ENCODE data around the gene LCN12. TPM values are rescaled to one million over a fixed set of nuclear protein-coding genes. Genes with fewer than 3 reads are reported as not detected.
A peak's percentile ranks its signal among the peaks of the same experiment; 100 is the strongest.

Gene LCN12
- 5.0 and 11.4 TPM in 2 replicates for total RNA-seq
- 19.7 and 21.9 TPM in 2 replicates for polyA plus RNA-seq

- no peaks in the 10 kb centered on the region for H3K27me3 ChIP-seq
- H3K9me3 ChIP-seq (ENCODE audit: low read depth), result no peaks in the 10 kb centered on the region
- peak within 1 kb of the TSS; percentile 43 for H3K27ac ChIP-seq
- H3K4me3 ChIP-seq, result no peak within 1 kb of the TSS
- no peak for DNase-seq (ENCODE audit: low read depth in 1 of 2, low spot score in 1 of 2)
- peaks cover 17% of the 10 kb centered on the region for H3K4me1 ChIP-seq (ENCODE audit: low read depth)
- TF ChIP-seq, protein P1, sequence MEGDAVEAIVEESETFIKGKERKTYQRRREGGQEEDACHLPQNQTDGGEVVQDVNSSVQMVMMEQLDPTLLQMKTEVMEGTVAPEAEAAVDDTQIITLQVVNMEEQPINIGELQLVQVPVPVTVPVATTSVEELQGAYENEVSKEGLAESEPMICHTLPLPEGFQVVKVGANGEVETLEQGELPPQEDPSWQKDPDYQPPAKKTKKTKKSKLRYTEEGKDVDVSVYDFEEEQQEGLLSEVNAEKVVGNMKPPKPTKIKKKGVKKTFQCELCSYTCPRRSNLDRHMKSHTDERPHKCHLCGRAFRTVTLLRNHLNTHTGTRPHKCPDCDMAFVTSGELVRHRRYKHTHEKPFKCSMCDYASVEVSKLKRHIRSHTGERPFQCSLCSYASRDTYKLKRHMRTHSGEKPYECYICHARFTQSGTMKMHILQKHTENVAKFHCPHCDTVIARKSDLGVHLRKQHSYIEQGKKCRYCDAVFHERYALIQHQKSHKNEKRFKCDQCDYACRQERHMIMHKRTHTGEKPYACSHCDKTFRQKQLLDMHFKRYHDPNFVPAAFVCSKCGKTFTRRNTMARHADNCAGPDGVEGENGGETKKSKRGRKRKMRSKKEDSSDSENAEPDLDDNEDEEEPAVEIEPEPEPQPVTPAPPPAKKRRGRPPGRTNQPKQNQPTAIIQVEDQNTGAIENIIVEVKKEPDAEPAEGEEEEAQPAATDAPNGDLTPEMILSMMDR (IDR thresholded peaks at IDR 0.05; ENCODE audit: low read depth, low read length), result no peak
- no peaks in the 10 kb centered on the region for H3K36me3 ChIP-seq
These were observed at the start of gene LCN12 for GRCh38 chr9:136951541-136952320. TSS of gene LCN12 (plus strand) at chr9:136952273. CDS start at chr9:136952328, 55 bp downstream.

DNA sequence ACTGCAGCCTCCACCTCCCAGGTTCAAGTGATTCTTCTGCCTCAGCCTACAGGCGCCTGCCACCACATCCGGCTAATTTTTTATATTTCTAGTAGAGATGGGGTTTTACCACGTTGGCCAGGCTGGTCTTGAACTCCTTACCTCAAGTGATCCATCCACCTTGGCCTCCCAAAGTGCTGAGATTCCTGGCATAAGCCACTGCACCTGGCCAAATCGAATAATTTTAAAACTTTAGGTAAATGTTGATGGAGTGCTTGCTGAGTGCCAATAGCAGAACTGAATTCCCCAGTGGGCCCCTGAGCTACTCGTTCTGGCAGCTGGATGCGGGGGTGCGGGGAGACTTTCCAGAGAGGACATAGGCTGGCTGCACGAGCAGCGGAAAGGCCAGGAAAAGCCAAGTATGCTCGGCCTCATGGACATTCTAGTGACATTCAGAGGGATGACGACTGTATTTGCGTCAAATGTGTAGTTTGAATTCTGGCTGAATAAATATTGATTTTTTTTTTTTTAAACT, 49.0 kb upstream of the LCN12 start:
- Histone ChIP-seq H3K4me1 (ENCODE audit: low read depth) (no peaks in the 10 kb centered on the region), H3K9me3 (ENCODE audit: low read depth) (no peaks in the 10 kb centered on the region), H3K27ac (no peak overlapping the region), H3K4me3 (no peak overlapping the region), H3K27me3 (no peaks in the 10 kb centered on the region), H3K36me3 (peaks cover 16% of the 10 kb centered on the region)
- TF ChIP-seq, protein P1 (IDR thresholded peaks at IDR 0.05; ENCODE audit: low read depth, low read length), result no peak
- no peak for DNase-seq (ENCODE audit: low read depth in 1 of 2, low spot score in 1 of 2)

- Histone ChIP-seq H3K9me3 (ENCODE audit: low read depth) (no peaks in the 10 kb centered on the region), H3K36me3 (peaks cover 7% of the 10 kb centered on the region)
These were observed 45.8 kb upstream of the LCN12 start for GRCh38 chr9:136906266-136906665.

GRCh38 chr9:136907011-136907914, 44.8 kb upstream of the LCN12 start:
- Histone ChIP-seq H3K27ac (no peak overlapping the region), H3K27me3 (no peaks in the 10 kb centered on the region), H3K9me3 (ENCODE audit: low read depth) (no peaks in the 10 kb centered on the region), H3K4me3 (no peak overlapping the region), H3K36me3 (peaks cover 7% of the 10 kb centered on the region), H3K4me1 (ENCODE audit: low read depth) (no peaks in the 10 kb centered on the region)
- DNase-seq (ENCODE audit: low read depth in 1 of 2, low spot score in 1 of 2), result no peak
- TF ChIP-seq, protein P1 (IDR thresholded peaks at IDR 0.05; ENCODE audit: low read depth, low read length), result no peak

More at GRCh38 chr9:136906266-136906665, 45.8 kb upstream of the LCN12 start:
- H3K4me3 ChIP-seq, result no peak overlapping the region
- H3K27ac ChIP-seq, result no peak overlapping the region
- no peak for DNase-seq (ENCODE audit: low read depth in 1 of 2, low spot score in 1 of 2)
- TF ChIP-seq, protein P1 (IDR thresholded peaks at IDR 0.05; ENCODE audit: low read depth, low read length), result no peak
- no peaks in the 10 kb centered on the region for H3K4me1 ChIP-seq (ENCODE audit: low read depth)
- no peaks in the 10 kb centered on the region for H3K27me3 ChIP-seq

GRCh38 chr9:136910197-136910900, 41.7 kb upstream of the LCN12 start:
- Histone ChIP-seq H3K4me1 (ENCODE audit: low read depth) (no peaks in the 10 kb centered on the region), H3K9me3 (ENCODE audit: low read depth) (no peaks in the 10 kb centered on the region), H3K4me3 (no peak overlapping the region), H3K36me3 (peaks cover 7% of the 10 kb centered on the region), H3K27me3 (no peaks in the 10 kb centered on the region), H3K27ac (no peak overlapping the region)
- no peak for DNase-seq (ENCODE audit: low read depth in 1 of 2, low spot score in 1 of 2)
- TF ChIP-seq, protein P1 (IDR thresholded peaks at IDR 0.05; ENCODE audit: low read depth, low read length), result no peak
